OCI-LY3 (cell line): Measurements from ENCODE around the gene DRGX.

Experiments used
- CTCF ChIP-seq: fragments of 200-600, 300-600 bp; sonication (generic); IDR thresholded peaks from 2 replicates; pipeline ENCODE4 v1.5.1; 2014; ENCODE audit warnings: antibody characterized with exemption, low read length, low read depth
- EZH2phosphoT487 ChIP-seq: fragments of 200-600 bp; shearing (Covaris generic); IDR thresholded peaks from 2 replicates; pipeline ENCODE4 v1.6.1; 2018; ENCODE audit warnings: antibody characterized with exemption, mixed run types, low read depth

- TF ChIP-seq CTCF (no peak), EZH2phosphoT487 (no peak)
Observed at GRCh38 chr10:49322371-49323170, 73.3 kb downstream of the DRGX start.
